ENCODE results near the gene TGFA.

The TGFA gene

GRCh38 chr2:70515938-70516337 is 37.7 kb downstream of the TGFA start:
- no peak for DNase-seq (ENCODE audit: low read depth in 1 of 2, low spot score in 1 of 2)
- TF ChIP-seq JUND (IDR thresholded peaks at IDR 0.05; ENCODE audit: low read depth), result no peak
- in situ Hi-C loops (cut with HindIII; ENCODE audit: low pct_unique_long_range_greater_than_20kb, low sequenced_read_pairs), result no loop called here

DNA sequence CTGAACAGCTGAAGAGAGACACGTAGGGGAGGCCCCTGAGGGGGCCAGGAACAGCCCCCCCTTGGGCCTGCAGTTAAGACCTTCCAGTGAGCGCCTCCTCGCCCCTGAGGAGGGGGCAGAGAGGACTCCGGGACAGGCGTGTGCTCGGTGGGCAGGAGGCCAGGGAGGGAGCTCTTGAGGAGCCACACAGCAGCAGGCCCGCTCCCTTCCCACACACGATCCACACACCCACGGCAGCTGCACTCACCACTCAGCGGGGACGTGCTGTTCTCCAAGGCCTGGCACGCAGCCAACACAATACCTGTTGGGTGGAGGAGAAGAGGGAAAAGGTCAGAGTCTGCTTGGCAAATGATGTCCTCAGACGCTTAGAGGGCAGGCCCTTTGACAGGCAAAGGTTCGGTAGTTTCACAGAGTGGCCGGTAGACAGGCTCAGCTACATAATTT is 39.0 kb downstream of the TGFA start:
- in situ Hi-C loops (cut with HindIII; ENCODE audit: low pct_unique_long_range_greater_than_20kb, low sequenced_read_pairs), result no loop called here
- DNase-seq (ENCODE audit: low read depth in 1 of 2, low spot score in 1 of 2), result peak in 1 of 2 experiments; percentile 28
- no peak for TF ChIP-seq JUND (IDR thresholded peaks at IDR 0.05; ENCODE audit: low read depth)

GRCh38 chr2:70513738-70514137 is 39.9 kb downstream of the TGFA start:
- in situ Hi-C loops (cut with HindIII; ENCODE audit: low pct_unique_long_range_greater_than_20kb, low sequenced_read_pairs), result no loop called here
- no peak for TF ChIP-seq JUND (IDR thresholded peaks at IDR 0.05; ENCODE audit: low read depth)
- DNase-seq (ENCODE audit: low read depth in 1 of 2, low spot score in 1 of 2), result no peak

DNA sequence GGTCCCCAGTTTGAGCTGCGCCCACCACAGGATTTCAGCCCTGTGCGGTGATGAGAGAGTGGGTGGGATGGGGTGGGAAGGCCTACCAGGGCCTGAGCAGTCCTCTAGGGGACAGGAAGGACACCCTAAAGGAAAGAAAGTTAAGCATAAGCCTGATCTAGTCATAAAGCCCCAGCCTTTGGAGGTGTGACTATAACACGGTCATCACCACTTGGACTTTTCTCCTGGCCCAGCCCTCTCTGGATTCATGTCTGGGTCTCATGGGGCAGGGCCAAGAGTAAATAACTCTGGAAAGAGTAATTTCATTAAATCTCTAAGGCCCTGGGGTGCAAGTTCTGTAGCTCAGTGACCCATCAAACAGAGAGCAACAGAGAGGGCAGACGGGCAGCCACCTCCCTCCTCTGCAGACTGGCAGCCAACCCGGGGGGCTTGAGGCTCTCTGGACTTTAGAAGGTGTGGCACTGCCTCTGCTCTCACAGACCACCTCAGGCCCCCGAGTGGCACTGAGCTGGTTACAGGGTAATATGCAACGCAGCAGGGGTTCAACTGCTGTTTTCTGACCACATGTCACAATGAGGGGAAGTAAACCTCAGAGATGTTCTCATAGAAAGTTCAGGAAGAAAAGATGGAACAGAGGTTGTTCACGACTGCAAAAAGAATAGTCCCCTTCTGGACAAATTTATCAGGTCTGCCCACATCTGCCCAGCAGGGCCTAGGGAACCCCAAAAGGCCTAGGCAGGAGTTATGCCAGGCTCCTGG is 41.5 kb downstream of the TGFA start:
- in situ Hi-C loops (cut with HindIII; ENCODE audit: low pct_unique_long_range_greater_than_20kb, low sequenced_read_pairs), result no loop called here
- TF ChIP-seq JUND (IDR thresholded peaks at IDR 0.05; ENCODE audit: low read depth), result no peak
- DNase-seq (ENCODE audit: low read depth in 1 of 2, low spot score in 1 of 2), result no peak

GRCh38 chr2:70510313-70510712 is 43.3 kb downstream of the TGFA start:
- no peak for DNase-seq (ENCODE audit: low read depth in 1 of 2, low spot score in 1 of 2)
- no peak for TF ChIP-seq JUND (IDR thresholded peaks at IDR 0.05; ENCODE audit: low read depth)
- in situ Hi-C loops (cut with HindIII; ENCODE audit: low pct_unique_long_range_greater_than_20kb, low sequenced_read_pairs), result no loop called here

DNA sequence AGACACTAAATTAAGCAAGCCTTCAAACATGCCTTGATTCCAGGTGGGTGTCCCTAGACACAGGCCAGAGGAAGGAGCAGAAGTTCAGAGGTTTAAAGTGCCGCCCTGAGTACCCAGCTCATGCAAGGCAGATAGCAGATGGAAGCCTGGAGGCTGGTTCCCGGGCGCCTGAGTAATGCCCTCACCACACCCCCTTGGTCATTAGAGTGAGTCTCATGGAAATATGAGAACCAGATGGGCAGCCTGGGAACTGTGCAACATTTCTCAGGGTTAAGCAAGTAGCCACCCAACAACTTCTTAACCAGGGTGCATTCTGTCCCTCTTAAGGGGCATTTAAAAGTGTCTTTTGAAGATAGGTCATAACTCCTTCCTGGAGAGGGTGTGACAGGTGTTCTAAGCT is 44.1 kb downstream of the TGFA start:
- TF ChIP-seq JUND (IDR thresholded peaks at IDR 0.05; ENCODE audit: low read depth), result no peak
- in situ Hi-C loops (cut with HindIII; ENCODE audit: low pct_unique_long_range_greater_than_20kb, low sequenced_read_pairs), result no loop called here
- DNase-seq (ENCODE audit: low read depth in 1 of 2, low spot score in 1 of 2), result peak in 1 of 2 experiments; percentile 23

DNA sequence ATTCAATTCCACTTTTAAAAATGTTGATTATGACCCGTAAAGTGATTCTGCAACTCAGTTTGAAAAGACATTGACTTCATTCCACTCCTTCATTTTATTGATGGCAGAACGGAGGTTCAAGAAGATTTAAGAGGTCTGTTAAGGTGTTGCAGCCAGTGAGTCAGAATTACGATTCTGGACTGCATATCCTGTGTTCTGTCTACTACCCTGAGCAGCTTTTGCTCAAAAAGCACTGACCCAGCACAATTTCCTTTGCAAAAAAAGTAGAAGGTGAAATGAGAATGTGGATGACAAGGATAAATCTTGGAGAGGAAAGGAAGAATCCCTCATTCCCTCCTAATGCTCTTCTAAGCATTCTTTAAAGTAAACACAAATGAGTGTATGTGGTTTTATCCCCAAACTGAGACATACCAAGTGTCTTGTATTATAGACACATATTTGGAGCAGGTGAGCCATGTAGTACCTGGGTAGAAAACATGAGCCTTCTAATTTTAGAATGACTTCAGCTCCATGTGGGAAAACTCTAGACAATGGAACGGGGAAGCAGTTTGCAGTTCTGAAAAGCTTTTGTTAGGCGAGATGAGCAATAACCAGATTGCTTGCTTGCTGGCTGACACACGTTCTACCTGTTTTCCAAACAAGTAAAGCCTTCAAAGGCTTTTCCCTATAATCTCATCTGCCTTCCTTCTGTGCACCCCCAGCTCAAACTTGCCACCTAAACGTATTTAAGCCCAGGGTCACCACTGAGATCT is 44.7 kb downstream of the TGFA start:
- DNase-seq (ENCODE audit: low read depth in 1 of 2, low spot score in 1 of 2), result no peak
- in situ Hi-C loops (cut with HindIII; ENCODE audit: low pct_unique_long_range_greater_than_20kb, low sequenced_read_pairs), result no loop called here
- TF ChIP-seq JUND (IDR thresholded peaks at IDR 0.05; ENCODE audit: low read depth), result no peak

DNA sequence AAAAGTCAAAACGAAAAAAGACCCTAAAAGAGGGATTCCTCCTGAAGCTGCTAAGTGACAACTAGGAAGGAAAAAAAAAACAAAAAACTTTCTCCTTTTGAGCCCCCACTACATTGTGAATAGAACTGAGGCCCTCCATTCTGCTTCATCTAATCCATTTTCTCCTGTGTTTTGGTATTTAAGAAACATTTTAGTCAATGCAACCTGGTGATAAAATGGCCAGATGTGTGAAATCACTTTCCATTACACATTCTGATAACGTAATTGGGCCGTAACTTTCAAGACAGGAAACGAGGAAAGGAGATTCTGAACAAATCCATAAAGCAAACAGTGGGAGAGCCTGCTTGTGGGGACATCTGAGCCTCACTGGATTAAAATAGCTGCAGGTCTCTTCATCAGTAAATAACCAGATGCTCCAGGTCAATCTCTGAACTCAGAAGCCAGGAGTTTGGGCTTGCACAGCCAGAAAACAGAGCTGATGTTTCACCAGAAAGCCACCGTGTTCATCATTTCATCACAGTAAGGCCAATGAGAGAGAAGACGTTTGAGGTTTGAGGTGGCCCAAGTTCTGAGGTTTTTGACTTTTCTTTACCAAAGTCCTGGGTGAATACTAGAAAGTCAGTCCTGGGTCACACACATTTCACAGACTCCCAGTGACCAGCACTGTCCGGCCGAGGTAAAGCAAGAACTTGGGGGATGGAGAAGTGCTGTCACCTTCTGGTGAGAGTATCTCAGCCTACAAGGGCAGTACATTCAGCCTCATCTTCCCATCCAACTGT is 47.8 kb downstream of the TGFA start:
- no peak for TF ChIP-seq JUND (IDR thresholded peaks at IDR 0.05; ENCODE audit: low read depth)
- in situ Hi-C loops (cut with HindIII; ENCODE audit: low pct_unique_long_range_greater_than_20kb, low sequenced_read_pairs), result no loop called here
- DNase-seq (ENCODE audit: low read depth in 1 of 2, low spot score in 1 of 2), result no peak

DNA sequence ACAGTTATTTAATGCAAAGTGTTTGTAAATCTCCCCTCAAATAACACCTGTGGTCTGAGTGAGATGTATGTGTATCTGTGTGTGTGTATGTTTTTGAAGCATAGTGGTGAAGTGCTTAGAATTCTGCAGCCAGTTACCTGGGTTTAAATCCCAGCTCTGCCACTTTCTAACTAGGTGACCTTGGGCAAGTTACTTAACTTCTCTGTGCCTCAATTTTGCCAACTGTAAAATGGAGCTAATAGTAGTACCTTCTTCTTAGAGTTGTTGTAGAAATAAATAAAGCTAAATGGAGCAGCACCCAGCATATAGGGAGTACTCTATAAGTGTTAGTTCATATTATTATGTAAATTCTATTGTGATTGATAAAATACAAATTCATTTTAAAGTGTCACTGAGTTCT is 48.9 kb downstream of the TGFA start:
- in situ Hi-C loops (cut with HindIII; ENCODE audit: low pct_unique_long_range_greater_than_20kb, low sequenced_read_pairs), result no loop called here
- no peak for TF ChIP-seq JUND (IDR thresholded peaks at IDR 0.05; ENCODE audit: low read depth)
- DNase-seq (ENCODE audit: low read depth in 1 of 2, low spot score in 1 of 2), result no peak

GRCh38 chr2:70503896-70504295 is 49.7 kb downstream of the TGFA start:
- in situ Hi-C loops (cut with HindIII; ENCODE audit: low pct_unique_long_range_greater_than_20kb, low sequenced_read_pairs), result no loop called here
- no peak for DNase-seq (ENCODE audit: low read depth in 1 of 2, low spot score in 1 of 2)
- TF ChIP-seq JUND (IDR thresholded peaks at IDR 0.05; ENCODE audit: low read depth), result no peak

DNA sequence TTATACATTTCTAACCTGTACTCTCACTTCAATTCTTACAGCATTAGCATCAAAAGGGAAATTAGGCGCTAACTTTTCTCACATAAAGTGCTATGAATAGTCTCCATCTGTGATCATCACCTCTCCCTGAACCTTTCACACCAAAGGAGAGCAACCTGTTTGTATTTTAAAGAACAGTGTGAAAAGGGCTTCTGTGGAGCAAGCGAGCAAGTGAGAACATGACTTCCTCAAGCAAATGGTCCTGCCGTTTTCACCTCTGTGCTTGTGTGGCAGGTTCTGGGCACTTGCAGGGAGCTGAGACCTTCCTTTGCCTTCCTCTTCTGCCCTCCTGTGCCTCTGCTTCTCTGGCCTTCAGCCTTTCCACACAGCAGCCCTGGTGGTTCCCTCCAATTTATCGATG is 51.9 kb downstream of the TGFA start:
- TF ChIP-seq JUND (IDR thresholded peaks at IDR 0.05; ENCODE audit: low read depth), result no peak
- in situ Hi-C loops (cut with HindIII; ENCODE audit: low pct_unique_long_range_greater_than_20kb, low sequenced_read_pairs), result no loop called here
- no peak for DNase-seq (ENCODE audit: low read depth in 1 of 2, low spot score in 1 of 2)

GRCh38 chr2:70501215-70501614 is 52.4 kb downstream of the TGFA start:
- in situ Hi-C loops (cut with HindIII; ENCODE audit: low pct_unique_long_range_greater_than_20kb, low sequenced_read_pairs), result no loop called here

DNA sequence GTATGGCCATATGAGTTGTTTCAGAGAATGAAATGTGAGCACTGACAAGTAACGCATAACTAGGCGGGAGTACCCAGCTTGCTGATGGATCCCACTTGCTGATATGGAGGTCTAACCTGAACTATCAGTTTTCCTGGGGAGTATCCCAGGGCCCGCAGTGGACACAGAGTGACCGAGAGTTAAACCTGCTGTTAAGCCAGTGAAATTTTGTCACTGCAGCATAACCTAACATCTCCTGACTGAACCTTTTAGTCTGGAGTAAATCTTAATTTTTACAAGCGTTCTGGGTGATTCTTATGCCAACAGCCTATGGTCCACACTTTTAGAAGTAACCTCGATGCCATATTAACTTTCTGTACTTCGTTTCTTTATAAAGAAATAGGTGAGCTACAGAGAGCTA is 54.4 kb downstream of the TGFA start:
- in situ Hi-C loops (cut with HindIII; ENCODE audit: low pct_unique_long_range_greater_than_20kb, low sequenced_read_pairs), result no loop called here
- TF ChIP-seq JUND (IDR thresholded peaks at IDR 0.05; ENCODE audit: low read depth), result no peak
- DNase-seq (ENCODE audit: low read depth in 1 of 2, low spot score in 1 of 2), result no peak

More at GRCh38 chr2:70501215-70501614, 52.4 kb downstream of the TGFA start:
- DNase-seq (ENCODE audit: low read depth in 1 of 2, low spot score in 1 of 2), result no peak
- no peak for TF ChIP-seq JUND (IDR thresholded peaks at IDR 0.05; ENCODE audit: low read depth)

Measured in T47D (cell line).